ENCODE measurements around the gene LPAR1.

LPAR1 gene

GRCh38 chr9:110923601-110924000 lies 114.7 kb downstream of the LPAR1 start:
- in situ Hi-C loops (cut with MboI; ENCODE audit: low sequenced_read_pairs): no loop called here

- in situ Hi-C loops (cut with MboI; ENCODE audit: low sequenced_read_pairs): no loop called here
Observed at GRCh38 chr9:110922145-110922544, 116.1 kb downstream of the LPAR1 start.

- in situ Hi-C loops (cut with MboI; ENCODE audit: low sequenced_read_pairs): no loop called here
Observed at GRCh38 chr9:110921705-110922104, 116.6 kb downstream of the LPAR1 start.

- in situ Hi-C loops (cut with MboI; ENCODE audit: low sequenced_read_pairs): no loop called here
Observed at GRCh38 chr9:110919609-110920008, 118.7 kb downstream of the LPAR1 start.

- in situ Hi-C loops (cut with MboI; ENCODE audit: low sequenced_read_pairs): no loop called here
Observed at GRCh38 chr9:110919050-110919435, 119.2 kb downstream of the LPAR1 start.

- in situ Hi-C loops (cut with MboI; ENCODE audit: low sequenced_read_pairs): no loop called here
Observed at GRCh38 chr9:110918316-110919049, 119.8 kb downstream of the LPAR1 start.

GRCh38 chr9:110916403-110916802 lies 121.9 kb downstream of the LPAR1 start:
- in situ Hi-C loops (cut with MboI; ENCODE audit: low sequenced_read_pairs): no loop called here

GRCh38 chr9:110912419-110913291 lies 125.6 kb downstream of the LPAR1 start:
- in situ Hi-C loops (cut with MboI; ENCODE audit: low sequenced_read_pairs): no loop called here

- in situ Hi-C loops (cut with MboI; ENCODE audit: low sequenced_read_pairs): no loop called here
Observed at GRCh38 chr9:110911659-110912418, 126.4 kb downstream of the LPAR1 start.

- in situ Hi-C loops (cut with MboI; ENCODE audit: low sequenced_read_pairs): no loop called here
Observed at GRCh38 chr9:110908894-110909293, 129.4 kb downstream of the LPAR1 start.

GRCh38 chr9:110900917-110901316 lies 137.4 kb downstream of the LPAR1 start:
- in situ Hi-C loops (cut with MboI; ENCODE audit: low sequenced_read_pairs): no loop called here

GRCh38 chr9:110900456-110900855 lies 137.8 kb downstream of the LPAR1 start:
- in situ Hi-C loops (cut with MboI; ENCODE audit: low sequenced_read_pairs): no loop called here

- in situ Hi-C loops (cut with MboI; ENCODE audit: low sequenced_read_pairs): no loop called here
Observed at GRCh38 chr9:110898866-110899265, 139.4 kb downstream of the LPAR1 start.

GRCh38 chr9:110898358-110898757 lies 139.9 kb downstream of the LPAR1 start:
- in situ Hi-C loops (cut with MboI; ENCODE audit: low sequenced_read_pairs): no loop called here

GRCh38 chr9:110897943-110898342 lies 140.3 kb downstream of the LPAR1 start:
- in situ Hi-C loops (cut with MboI; ENCODE audit: low sequenced_read_pairs): no loop called here

- in situ Hi-C loops (cut with MboI; ENCODE audit: low sequenced_read_pairs): no loop called here
Observed at GRCh38 chr9:110895147-110895905, 142.9 kb downstream of the LPAR1 start.

GRCh38 chr9:110894731-110895130 lies 143.5 kb downstream of the LPAR1 start:
- in situ Hi-C loops (cut with MboI; ENCODE audit: low sequenced_read_pairs): no loop called here

GRCh38 chr9:110892689-110893088 lies 145.6 kb downstream of the LPAR1 start:
- in situ Hi-C loops (cut with MboI; ENCODE audit: low sequenced_read_pairs): no loop called here

- in situ Hi-C loops (cut with MboI; ENCODE audit: low sequenced_read_pairs): no loop called here
Observed at GRCh38 chr9:110891760-110892159, 146.5 kb downstream of the LPAR1 start.

GRCh38 chr9:110890416-110890815 lies 147.9 kb downstream of the LPAR1 start:
- in situ Hi-C loops (cut with MboI; ENCODE audit: low sequenced_read_pairs): no loop called here

- in situ Hi-C loops (cut with MboI; ENCODE audit: low sequenced_read_pairs): no loop called here
Observed at GRCh38 chr9:110887276-110887675, 151.0 kb downstream of the LPAR1 start.
